Osteoblast (primary cell): ENCODE results near the gene CTNNA2. TPM values are rescaled to one million over a fixed set of nuclear protein-coding genes. Genes with fewer than 3 reads are reported as not detected.

Experiments used
- DNase-seq: peaks from one replicate; pipeline ENCODE4 v3.0.0; 2011; ENCODE audit warnings: low spot score, mixed read lengths; ENCODE audit not compliant: insufficient read length; ENCODE audit errors: missing footprints
- H2AFZ ChIP-seq: 2 replicates; pipeline ENCODE4 v1.6.0; 2011; ENCODE audit warnings: mild to moderate bottlenecking, low read length
- H3K27ac ChIP-seq: 2 replicates; pipeline ENCODE4 v1.5.1; 2011; ENCODE audit warnings: mild to moderate bottlenecking, low read depth, low read length, moderate library complexity
- H3K27me3 ChIP-seq: 2 replicates; pipeline ENCODE4 v1.6.0; 2012; ENCODE audit warnings: mild to moderate bottlenecking, control low read depth, inconsistent platforms, low read length, moderate library complexity; ENCODE audit not compliant: insufficient read depth
- H3K36me3 ChIP-seq: 2 replicates; pipeline ENCODE4 v1.5.1; 2011; ENCODE audit warnings: mild to moderate bottlenecking, low read length, control low read depth, moderate library complexity; ENCODE audit not compliant: insufficient read depth
- H3K4me1 ChIP-seq: 2 replicates; pipeline ENCODE4 v1.5.1; 2011; ENCODE audit warnings: mild to moderate bottlenecking, low read length, control low read depth, moderate library complexity; ENCODE audit not compliant: insufficient read depth
- H3K4me2 ChIP-seq: 2 replicates; pipeline ENCODE4 v1.6.0; 2011; ENCODE audit warnings: mild to moderate bottlenecking, low read length; ENCODE audit not compliant: insufficient read depth
- H3K4me3 ChIP-seq: fragments of 200-600 bp; sonication (generic); 3 replicates; pipeline ENCODE4 v1.5.1; 2012; ENCODE audit warnings: mild to moderate bottlenecking, low read length, inconsistent platforms; ENCODE audit not compliant: insufficient read depth
- H3K79me2 ChIP-seq: 2 replicates; pipeline ENCODE4 v1.6.0; 2012; ENCODE audit warnings: mild to moderate bottlenecking, low read length, control low read depth, inconsistent platforms; ENCODE audit not compliant: insufficient read depth
- H3K9me3 ChIP-seq: 2 replicates; pipeline ENCODE4 v1.5.1; 2011; ENCODE audit warnings: low read depth, low read length, control low read depth
- H4K20me1 ChIP-seq: 2 replicates; pipeline ENCODE4 v1.6.0; 2012; ENCODE audit warnings: mild to moderate bottlenecking, low read length, control low read depth; ENCODE audit not compliant: insufficient read depth
- CTCF ChIP-seq: IDR thresholded peaks from 2 replicates; pipeline ENCODE4 v1.5.1; 2011; ENCODE audit warnings: mild to moderate bottlenecking, low read depth, low read length, moderate library complexity; ENCODE audit errors: extremely low read depth
- total RNA-seq: library from RNA; depleted of rRNA; stranded (reverse); fragments of >200 nt; gene quantifications from 2 replicates; pipeline ENCODE4 v1.2.3, GENCODE V29; 2012

Gene CTNNA2
- total RNA-seq, 1 donor: not detected

- Histone ChIP-seq H3K9me3 (no peaks in the 10 kb centered on the region), H3K27ac (no peak overlapping the region), H3K4me2 (no peak overlapping the region)
Measured at GRCh38 chr2:80154231-80154915, 641.5 kb downstream of the CTNNA2 start.

GRCh38 chr2:80164375-80164774, 651.5 kb downstream of the CTNNA2 start:
- no peak for TF ChIP-seq CTCF
- Histone ChIP-seq H2AFZ (no peak overlapping the region), H4K20me1 (no peaks in the 10 kb centered on the region), H3K36me3 (no peaks in the 10 kb centered on the region), H3K4me1 (no peaks in the 10 kb centered on the region), H3K27me3 (no peaks in the 10 kb centered on the region), H3K4me3 (no peak overlapping the region), H3K9me3 (peaks cover 2% of the 10 kb centered on the region), H3K79me2 (no peaks in the 10 kb centered on the region), H3K4me2 (no peak overlapping the region), H3K27ac (no peak overlapping the region)
- no peak for DNase-seq

More at GRCh38 chr2:80154231-80154915, 641.5 kb downstream of the CTNNA2 start:
- Histone ChIP-seq H3K4me3 (no peak overlapping the region), H3K27me3 (no peaks in the 10 kb centered on the region), H2AFZ (no peak overlapping the region), H3K36me3 (no peaks in the 10 kb centered on the region), H3K4me1 (no peaks in the 10 kb centered on the region), H3K79me2 (no peaks in the 10 kb centered on the region), H4K20me1 (no peaks in the 10 kb centered on the region)
- TF ChIP-seq CTCF: no peak
- no peak for DNase-seq

GRCh38 chr2:80166483-80167171, 653.8 kb downstream of the CTNNA2 start:
- H3K27me3 ChIP-seq: no peaks in the 10 kb centered on the region
- no peak for TF ChIP-seq CTCF
- H3K4me3 ChIP-seq: no peak overlapping the region
- no peak overlapping the region for H2AFZ ChIP-seq
- DNase-seq: no peak
- no peak overlapping the region for H3K27ac ChIP-seq
- no peaks in the 10 kb centered on the region for H4K20me1 ChIP-seq
- no peaks in the 10 kb centered on the region for H3K36me3 ChIP-seq
- H3K4me1 ChIP-seq: no peaks in the 10 kb centered on the region
- no peaks in the 10 kb centered on the region for H3K79me2 ChIP-seq
- peaks cover 2% of the 10 kb centered on the region for H3K9me3 ChIP-seq
- H3K4me2 ChIP-seq: no peak overlapping the region

GRCh38 chr2:80167284-80167808, 654.5 kb downstream of the CTNNA2 start:
- H3K79me2 ChIP-seq: no peaks in the 10 kb centered on the region
- TF ChIP-seq CTCF: no peak
- H3K9me3 ChIP-seq: peaks cover 2% of the 10 kb centered on the region
- no peaks in the 10 kb centered on the region for H4K20me1 ChIP-seq
- no peaks in the 10 kb centered on the region for H3K4me1 ChIP-seq
- no peak overlapping the region for H2AFZ ChIP-seq
- no peak for DNase-seq
- no peak overlapping the region for H3K4me3 ChIP-seq
- no peak overlapping the region for H3K27ac ChIP-seq
- no peaks in the 10 kb centered on the region for H3K36me3 ChIP-seq
- no peak overlapping the region for H3K4me2 ChIP-seq
- H3K27me3 ChIP-seq: no peaks in the 10 kb centered on the region
